HG02970 (cell line): Measurements from ENCODE around the gene PDGFB.

Source experiments
- ATAC-seq: cut with Tn5 transposase; IDR thresholded peaks from one replicate; pipeline ENCODE4 v1.9.1; 2021; ENCODE audit warnings: mild to moderate bottlenecking, moderate library complexity, moderate number of reproducible peaks; ENCODE audit not compliant: unreplicated experiment, low FRiP score

The PDGFB gene

DNA sequence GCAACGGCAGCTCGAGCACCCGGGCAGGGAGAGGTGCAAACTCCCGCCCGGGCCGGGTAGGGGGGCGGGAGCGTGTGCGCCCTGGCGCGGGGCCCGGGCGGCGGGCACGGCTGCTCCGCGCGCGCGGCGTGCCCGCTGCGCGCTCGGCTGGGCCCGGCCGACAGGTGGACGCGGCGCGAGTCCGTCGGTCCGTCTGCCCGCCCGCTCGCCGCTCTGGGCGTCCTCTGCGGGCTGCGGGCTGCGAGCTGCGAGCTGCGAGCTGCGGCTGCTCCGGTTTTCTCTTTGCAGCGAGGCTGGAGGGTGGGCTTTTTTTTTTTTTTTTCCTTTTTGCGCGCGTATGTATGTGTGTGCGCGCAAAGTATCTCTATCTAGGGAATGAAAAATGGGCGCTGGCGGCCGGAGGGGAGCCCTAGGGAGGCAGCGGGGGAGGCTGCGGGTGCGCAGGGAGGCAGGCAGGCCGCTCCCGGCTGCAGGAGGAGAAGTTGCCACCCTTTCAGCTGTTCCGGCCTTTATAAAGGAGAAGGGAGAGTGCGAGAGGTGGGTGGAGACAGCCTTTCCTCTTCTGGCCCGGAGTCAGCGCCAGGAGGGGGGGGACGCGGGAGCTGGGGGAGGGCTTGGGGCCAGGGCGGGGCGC, at the start of gene PDGFB:
Gene PDGFB (minus strand): TSS at position 487 of the 634 bp plus-strand sequence. CDS start 1,019 bp downstream, outside the sequence.
- ATAC-seq: no peak

DNA sequence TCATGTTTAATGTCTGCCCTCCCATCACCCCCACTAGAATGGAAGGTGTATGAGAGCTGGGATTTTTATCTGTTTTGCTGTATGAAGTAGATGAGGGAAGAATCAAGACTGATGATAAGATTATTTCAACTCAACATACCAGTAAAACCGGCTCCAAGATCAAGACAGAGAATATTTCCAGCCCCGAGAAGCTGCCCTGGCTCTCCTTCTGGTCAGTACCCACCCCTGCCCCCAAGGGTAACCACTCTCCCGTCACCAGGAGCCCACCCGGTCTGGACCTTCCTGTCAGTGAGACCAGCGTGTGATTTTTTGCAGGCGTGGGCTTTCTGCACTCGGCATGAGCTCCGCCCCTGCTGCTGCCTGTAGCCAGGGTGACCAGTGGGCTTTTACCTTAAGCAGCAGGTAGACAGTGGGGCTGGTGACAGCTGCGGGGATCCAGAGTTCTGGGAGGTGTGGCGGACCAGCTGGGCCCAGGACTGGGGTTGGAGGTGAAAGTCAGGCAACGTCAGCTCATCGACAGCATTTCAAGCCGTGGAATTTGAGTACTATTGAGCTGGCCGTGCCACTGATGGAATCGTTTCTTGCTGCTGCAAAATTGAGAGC, 49.1 kb upstream of the PDGFB start:
- ATAC-seq: no peak

GRCh38 chr22:39292561-39293074, 47.8 kb upstream of the PDGFB start:
- ATAC-seq: no peak

GRCh38 chr22:39292031-39292462, 47.3 kb upstream of the PDGFB start:
- ATAC-seq: no peak

- no peak for ATAC-seq
Measured at GRCh38 chr22:39291523-39291922, 46.7 kb upstream of the PDGFB start.

DNA sequence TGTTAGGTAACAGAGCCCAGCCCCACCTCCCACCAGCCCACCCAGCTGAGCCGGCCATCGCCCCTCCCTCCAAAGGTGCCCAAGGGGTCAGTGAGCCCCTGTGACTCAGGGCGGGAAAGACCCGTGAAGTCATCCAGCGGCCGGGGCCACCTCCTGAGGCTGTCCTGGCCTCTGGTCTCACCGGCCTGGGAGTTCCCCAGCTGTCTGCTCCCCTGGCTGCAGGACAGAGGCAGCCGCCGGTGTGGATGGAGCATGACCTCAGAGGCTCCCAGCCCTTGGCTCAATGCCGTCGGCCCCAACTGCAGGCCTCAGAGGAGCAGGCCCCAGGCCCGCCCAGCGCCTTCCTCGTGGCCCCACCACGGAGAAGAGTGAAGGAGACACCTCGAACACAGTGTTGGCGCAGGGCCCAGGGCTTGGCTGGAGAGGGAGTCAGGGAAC, 46.0 kb upstream of the PDGFB start:
- no peak for ATAC-seq

GRCh38 chr22:39289975-39290720, 45.4 kb upstream of the PDGFB start:
- no peak for ATAC-seq

GRCh38 chr22:39289533-39289932, 44.8 kb upstream of the PDGFB start:
- no peak for ATAC-seq

DNA sequence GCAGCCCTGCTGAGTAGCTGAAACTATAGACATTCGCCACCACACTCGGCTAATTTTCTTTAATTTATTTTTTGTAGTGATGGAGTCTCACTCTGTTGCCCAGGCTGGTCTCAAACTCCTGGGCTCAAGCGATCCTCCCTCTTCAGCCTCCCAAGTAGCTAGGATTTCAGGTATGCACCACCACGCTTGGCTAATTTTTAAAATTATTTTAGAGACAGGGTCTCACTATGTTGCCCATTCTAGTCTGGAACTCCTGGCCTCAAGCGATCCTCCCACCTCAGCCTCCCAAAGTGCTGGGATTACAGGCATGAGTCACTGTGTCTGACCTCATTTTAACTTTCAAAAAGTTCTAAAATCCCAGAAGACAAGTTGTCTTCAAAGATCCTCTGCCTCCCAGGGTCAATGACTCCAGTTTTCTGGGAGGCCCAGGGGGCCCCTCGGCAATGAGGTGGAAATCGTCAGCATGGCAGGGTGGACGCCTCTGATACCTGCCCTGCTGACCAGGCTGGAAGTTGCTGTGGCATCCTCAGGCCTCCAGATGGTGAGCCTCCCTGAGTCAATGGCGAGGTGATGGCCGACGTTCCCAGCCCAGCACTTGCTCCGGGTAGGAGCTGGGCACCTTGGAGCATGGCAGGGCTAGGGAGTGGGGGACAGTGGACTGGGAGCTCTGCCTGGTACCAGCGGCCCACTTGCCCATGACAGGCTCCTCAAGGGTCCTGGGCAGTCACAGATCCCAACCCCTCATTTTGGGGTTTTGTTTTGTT, 43.5 kb upstream of the PDGFB start:
- no peak for ATAC-seq

GRCh38 chr22:39287076-39287725, 42.4 kb upstream of the PDGFB start:
- ATAC-seq: no peak

DNA sequence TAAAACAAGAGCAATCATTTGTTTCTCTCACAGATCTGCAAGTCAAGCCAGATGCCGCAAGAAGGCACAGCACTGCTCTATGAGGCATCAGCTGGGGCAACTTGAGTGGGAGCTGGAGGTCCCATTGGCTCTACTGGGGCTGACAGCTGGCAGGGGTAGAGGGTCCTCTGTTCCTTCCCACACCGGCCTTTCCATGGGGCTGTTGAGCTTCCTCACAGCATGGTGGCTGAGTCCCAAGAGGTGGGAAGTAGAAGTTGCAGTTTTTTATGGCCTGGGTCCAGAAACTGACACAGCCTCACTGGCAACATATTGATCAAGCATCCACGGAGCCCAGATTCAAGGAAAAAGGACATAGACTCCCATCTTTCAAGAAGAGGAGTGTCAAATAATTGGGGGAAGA, 40.2 kb upstream of the PDGFB start:
- no peak for ATAC-seq

- ATAC-seq: no peak
Measured at GRCh38 chr22:39284142-39284980, 39.6 kb upstream of the PDGFB start.

- no peak for ATAC-seq
Measured at GRCh38 chr22:39283322-39284141, 38.8 kb upstream of the PDGFB start.

DNA sequence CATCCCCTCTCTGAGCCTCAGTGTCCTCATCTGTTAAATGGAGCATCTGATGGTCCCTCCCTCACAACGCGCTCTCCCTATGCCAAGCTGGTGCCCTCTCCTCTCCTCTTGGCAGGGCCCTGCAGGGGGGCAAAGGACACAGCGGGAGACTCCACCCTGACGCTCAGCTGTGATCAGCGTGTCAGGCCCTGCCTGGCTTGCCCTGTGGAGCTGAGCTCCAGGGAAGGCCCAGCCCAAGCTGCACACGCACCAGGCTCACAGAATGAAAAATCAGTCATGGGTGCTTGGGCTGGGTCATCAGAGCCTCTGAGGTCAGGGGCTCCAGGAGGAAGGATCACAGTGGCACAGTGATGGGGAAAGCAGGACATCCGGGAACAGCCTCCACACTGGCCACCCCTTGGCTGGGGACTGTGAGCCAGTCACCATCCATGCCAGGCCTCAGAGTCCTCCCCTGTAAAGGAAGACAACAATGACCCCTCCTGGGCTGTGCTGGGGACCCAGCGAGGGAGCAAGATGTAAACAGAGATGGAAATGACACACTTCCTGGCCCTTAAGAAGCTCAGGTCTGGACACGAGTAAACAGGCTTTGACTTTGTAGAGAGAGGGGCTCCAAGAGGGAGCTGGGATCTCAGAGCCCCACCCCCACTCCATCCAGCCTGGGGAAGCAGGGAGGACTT, 38.0 kb upstream of the PDGFB start:
- no peak for ATAC-seq

- no peak for ATAC-seq
Measured at GRCh38 chr22:39281126-39281525, 36.3 kb upstream of the PDGFB start.

GRCh38 chr22:39280250-39280649, 35.5 kb upstream of the PDGFB start:
- ATAC-seq: no peak

DNA sequence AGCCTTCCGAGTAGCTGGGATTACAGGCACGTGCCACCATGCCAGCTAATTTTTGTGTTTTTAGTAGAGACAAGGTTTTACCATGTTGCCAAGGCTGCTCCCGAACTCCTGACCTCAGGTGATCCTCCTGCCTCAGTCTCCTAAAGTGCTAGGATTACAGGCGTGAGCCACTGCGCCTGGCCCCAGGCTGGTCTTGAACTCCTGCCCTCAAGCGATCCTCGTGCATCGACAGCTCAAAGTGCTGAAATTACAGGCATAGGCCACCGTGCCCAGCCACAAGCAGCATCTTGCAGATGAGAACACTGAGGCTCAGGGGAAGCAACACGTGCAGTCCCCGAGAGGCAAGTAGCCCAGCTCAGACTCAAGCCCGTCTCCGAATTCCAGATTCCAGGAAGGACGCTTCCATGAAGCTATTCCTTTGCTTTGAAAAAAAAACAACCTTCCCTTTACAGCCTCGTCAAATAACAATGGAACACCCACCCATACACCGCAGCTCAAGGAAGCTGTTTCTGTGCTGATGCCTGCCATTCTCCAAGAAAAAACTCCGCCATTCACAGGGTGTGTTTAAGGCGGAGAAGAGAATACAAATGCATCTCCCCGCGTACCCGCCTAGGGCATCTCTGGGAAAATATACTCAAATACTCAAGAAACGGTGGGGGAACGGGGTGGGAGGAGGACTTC, 34.5 kb upstream of the PDGFB start:
- ATAC-seq: no peak
